Measurements from ENCODE around the gene FARP1.

DNA sequence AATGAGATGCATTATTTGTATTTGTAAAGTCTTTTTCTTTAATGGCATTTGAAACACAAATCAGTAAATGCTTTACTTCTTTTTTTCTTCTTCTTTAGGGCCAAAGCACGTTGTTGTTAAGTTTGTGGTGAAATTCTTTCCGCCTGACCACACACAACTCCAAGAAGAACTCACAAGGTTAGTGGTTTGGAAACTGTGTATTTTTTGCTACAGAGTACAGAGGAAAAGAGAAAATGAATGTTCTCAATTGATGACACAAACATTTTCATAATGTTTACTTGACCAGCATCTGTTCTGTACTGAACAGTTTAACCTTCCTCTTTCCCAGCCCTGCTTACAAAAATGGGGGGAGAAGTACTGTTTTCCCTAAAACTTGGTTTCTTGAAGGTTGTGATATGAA, 225.1 kb downstream of the FARP1 start:
- TF ChIP-seq, protein P1, sequence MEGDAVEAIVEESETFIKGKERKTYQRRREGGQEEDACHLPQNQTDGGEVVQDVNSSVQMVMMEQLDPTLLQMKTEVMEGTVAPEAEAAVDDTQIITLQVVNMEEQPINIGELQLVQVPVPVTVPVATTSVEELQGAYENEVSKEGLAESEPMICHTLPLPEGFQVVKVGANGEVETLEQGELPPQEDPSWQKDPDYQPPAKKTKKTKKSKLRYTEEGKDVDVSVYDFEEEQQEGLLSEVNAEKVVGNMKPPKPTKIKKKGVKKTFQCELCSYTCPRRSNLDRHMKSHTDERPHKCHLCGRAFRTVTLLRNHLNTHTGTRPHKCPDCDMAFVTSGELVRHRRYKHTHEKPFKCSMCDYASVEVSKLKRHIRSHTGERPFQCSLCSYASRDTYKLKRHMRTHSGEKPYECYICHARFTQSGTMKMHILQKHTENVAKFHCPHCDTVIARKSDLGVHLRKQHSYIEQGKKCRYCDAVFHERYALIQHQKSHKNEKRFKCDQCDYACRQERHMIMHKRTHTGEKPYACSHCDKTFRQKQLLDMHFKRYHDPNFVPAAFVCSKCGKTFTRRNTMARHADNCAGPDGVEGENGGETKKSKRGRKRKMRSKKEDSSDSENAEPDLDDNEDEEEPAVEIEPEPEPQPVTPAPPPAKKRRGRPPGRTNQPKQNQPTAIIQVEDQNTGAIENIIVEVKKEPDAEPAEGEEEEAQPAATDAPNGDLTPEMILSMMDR (IDR thresholded peaks at IDR 0.05): no peak
- no peak for TF ChIP-seq POLR2A (IDR thresholded peaks at IDR 0.05)

All from body of pancreas (tissue), 4 donors.